ENCODE results near the gene HNRNPDL.

DNA sequence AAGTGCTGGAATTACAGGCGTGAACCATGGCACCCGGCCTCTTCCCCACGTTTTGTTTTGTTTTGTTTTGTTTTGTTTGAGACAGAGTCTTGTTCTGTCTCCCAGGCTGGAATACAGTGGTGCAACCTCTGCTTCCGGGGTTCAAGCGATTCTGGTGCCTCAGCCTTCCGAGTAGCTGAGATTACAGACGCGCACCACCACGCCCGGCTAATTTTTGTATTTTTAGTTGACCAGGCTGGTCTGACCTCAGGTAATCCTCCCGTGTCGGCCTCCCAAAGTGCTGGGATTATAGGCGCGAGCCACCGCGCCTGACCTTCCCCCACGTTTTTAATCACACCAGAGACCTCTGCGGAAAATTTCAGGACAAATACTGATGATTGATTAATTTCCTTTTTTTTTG is 2.3 kb upstream of the HNRNPDL start:
- TF ChIP-seq, protein P1, sequence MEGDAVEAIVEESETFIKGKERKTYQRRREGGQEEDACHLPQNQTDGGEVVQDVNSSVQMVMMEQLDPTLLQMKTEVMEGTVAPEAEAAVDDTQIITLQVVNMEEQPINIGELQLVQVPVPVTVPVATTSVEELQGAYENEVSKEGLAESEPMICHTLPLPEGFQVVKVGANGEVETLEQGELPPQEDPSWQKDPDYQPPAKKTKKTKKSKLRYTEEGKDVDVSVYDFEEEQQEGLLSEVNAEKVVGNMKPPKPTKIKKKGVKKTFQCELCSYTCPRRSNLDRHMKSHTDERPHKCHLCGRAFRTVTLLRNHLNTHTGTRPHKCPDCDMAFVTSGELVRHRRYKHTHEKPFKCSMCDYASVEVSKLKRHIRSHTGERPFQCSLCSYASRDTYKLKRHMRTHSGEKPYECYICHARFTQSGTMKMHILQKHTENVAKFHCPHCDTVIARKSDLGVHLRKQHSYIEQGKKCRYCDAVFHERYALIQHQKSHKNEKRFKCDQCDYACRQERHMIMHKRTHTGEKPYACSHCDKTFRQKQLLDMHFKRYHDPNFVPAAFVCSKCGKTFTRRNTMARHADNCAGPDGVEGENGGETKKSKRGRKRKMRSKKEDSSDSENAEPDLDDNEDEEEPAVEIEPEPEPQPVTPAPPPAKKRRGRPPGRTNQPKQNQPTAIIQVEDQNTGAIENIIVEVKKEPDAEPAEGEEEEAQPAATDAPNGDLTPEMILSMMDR (conservative IDR thresholded peaks at IDR 0.05; ENCODE audit: low read depth, low read length): no peak
- TF ChIP-seq POLR2A (IDR thresholded peaks at IDR 0.05; ENCODE audit: low read depth, low read length) (no peak), RFX5 (IDR thresholded peaks at IDR 0.05; ENCODE audit: low read depth, low read length) (no peak), MAFK (IDR thresholded peaks at IDR 0.05; ENCODE audit: low read depth, low read length) (no peak)

Measured in IMR-90 (cell line).